ENCODE measurements around the gene CLTCL1.
"Not testable (repeated sequence)": the region's sequence is repeated elsewhere in the genome, so short reads cannot be mapped to it uniquely, and the experiment has no call there.

CLTCL1 gene

GRCh38 chr22:19216579-19216978 lies 74.9 kb downstream of the CLTCL1 start:
- no peak for DNase-seq (ENCODE audit: low spot score)

- no peak for DNase-seq (ENCODE audit: low spot score)
Measured at GRCh38 chr22:19215360-19215759, 76.2 kb downstream of the CLTCL1 start.

- no peak for DNase-seq (ENCODE audit: low spot score)
Measured at GRCh38 chr22:19214078-19214473, 77.4 kb downstream of the CLTCL1 start.

- DNase-seq (ENCODE audit: low spot score): no peak
Measured at GRCh38 chr22:19213442-19214077, 78.0 kb downstream of the CLTCL1 start.

DNA sequence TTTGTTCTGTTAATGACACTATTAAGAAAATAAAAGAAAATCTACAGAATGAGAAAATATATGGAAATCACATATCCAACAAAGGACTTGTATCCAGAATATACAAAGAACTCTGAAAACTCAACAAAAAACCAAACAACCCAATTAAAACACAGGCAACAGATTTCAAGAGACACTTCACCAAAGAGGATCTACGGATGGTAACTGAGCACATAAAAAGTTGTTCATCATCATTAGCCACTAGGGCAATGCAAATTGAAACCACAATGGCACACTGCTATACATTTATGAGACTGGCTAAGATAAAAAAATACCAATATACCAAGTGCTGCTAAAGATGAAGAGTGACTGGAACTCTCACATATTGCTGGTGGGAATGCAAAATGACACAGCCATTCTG lies 78.5 kb downstream of the CLTCL1 start:
- no peak for DNase-seq (ENCODE audit: low spot score)

DNA sequence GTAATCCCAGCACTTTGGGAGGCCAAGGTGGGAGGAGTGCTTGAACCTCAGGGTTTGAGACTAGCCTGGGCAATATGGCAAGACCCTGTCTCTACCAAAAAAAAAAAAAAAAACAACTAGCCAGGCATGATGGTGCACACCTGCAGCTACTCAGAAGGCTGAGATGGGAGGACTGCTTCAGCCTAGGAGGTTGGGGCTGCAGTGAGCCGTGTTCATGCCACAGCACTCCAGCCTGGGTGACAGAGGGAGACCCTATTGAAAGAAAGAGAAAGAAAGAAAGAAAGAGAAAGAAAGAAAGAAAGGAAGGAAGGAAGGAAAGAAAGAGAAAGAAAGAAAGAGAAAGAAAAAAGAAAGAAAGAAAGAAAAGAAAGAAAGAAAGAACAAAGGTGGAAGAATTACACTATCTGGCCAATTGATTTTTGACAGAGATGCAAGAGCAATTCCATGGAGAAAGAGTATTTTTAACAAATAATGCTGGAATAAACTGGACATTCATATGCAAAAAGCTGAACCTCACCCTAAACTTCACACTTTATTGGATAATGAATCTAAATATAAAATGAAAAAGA lies 79.1 kb downstream of the CLTCL1 start:
- DNase-seq (ENCODE audit: low spot score): no peak

- DNase-seq (ENCODE audit: low spot score): no peak
Measured at GRCh38 chr22:19210188-19210587, 81.3 kb downstream of the CLTCL1 start.

- no peak for DNase-seq (ENCODE audit: low spot score)
Measured at GRCh38 chr22:19208287-19208847, 83.2 kb downstream of the CLTCL1 start.

DNA sequence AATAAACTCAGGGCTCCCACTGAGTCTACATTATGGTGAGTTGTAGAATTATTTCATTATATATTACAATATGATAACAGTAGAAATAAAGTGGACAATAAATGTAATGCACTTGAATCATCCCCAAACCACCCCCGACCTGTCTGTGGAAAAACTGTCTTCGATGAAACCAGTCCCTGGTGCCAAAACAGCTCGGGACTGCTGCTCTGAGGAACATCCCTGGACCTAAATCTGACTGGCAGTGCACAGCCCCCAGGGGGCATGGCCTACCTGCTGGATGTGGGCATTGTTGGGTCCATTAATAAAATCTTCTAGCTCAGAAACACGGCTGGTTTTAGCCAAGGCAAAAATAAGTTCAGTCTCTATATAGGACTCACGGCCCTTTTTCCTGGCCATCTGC lies 83.6 kb downstream of the CLTCL1 start:
- DNase-seq (ENCODE audit: low spot score): no peak

DNA sequence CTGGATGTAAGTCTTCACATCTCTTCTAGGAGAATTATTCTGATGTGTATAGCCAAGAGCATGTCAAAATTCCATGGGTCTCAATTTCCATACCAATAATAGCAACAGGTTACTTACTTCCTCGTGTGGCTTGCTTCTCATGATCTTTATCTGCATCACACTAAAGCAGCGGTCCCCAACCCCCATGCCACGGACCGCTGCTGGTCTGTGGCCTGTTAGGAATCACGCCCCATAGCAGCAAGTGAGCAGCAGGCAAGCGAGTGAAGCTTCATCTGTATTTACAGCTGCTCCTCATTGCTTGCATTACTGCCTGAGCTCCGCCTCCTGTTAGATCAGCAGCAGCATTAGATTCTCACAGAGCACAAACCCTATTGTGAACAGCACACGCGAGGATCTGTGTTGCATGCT lies 84.1 kb downstream of the CLTCL1 start:
- DNase-seq (ENCODE audit: low spot score): no peak

DNA sequence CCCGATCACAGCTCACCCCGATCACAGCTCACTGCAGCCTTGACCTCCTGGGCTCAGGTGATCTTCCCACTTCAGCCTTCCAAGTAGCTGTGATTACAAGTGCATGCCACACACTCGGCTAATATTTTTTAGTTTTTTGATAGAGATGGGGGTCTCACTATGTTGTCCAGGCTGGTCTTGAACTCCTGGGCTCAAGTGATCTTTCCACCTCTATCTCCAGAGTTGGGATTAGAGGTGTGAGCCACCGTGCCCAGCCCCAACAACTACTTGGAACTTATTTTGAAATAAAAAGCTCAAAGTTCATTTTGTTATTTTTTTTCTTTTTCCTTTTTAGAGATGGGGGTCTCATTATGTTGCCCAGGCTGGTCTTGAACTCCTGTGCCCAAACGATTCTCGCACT lies 85.2 kb downstream of the CLTCL1 start:
- DNase-seq (ENCODE audit: low spot score): no peak

DNA sequence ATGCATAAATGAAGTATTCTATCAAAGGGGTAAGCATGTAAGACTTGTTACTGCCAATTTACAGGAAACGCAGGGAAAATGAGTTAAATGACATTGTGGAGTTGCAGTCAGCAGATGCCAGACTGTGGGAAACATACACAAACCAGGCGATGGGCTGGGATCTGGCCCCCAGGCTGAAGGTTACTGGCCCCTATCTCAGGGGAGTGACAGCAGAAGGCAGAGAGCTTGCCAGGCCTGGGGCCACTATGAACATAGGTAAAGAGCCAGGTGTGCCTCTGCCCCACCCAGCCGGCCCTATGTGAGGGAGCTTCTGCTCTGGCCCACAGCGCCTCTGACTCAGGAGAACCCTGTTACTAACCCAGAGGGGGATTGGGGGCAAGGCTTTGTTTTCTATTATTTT lies 86.9 kb downstream of the CLTCL1 start:
- DNase-seq (ENCODE audit: low spot score): no peak

DNA sequence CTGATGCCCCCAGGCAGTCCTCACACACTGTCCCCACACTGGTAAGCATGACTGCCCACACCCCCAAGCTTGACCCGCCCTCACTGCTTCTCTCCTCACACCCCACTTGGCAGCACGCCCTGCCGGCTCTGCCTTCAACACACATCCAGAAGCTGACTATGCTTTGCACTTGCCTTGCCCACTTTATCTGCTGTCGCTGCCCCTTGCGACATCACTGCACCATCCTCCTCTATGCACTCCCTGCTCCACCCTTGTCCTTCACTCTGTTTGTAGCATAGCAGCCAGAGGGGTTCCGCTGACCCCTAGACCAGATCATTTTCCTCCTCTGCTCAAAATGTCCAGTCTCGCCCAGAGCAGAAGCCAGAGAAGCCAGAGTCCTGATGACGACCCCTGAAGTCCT lies 87.7 kb downstream of the CLTCL1 start:
- no peak for DNase-seq (ENCODE audit: low spot score)

- DNase-seq (ENCODE audit: low spot score): not testable (repeated sequence)
Measured at GRCh38 chr22:19202799-19203186, 88.7 kb downstream of the CLTCL1 start.

GRCh38 chr22:19201869-19202798 lies 89.4 kb downstream of the CLTCL1 start:
- DNase-seq (ENCODE audit: low spot score): no peak

DNA sequence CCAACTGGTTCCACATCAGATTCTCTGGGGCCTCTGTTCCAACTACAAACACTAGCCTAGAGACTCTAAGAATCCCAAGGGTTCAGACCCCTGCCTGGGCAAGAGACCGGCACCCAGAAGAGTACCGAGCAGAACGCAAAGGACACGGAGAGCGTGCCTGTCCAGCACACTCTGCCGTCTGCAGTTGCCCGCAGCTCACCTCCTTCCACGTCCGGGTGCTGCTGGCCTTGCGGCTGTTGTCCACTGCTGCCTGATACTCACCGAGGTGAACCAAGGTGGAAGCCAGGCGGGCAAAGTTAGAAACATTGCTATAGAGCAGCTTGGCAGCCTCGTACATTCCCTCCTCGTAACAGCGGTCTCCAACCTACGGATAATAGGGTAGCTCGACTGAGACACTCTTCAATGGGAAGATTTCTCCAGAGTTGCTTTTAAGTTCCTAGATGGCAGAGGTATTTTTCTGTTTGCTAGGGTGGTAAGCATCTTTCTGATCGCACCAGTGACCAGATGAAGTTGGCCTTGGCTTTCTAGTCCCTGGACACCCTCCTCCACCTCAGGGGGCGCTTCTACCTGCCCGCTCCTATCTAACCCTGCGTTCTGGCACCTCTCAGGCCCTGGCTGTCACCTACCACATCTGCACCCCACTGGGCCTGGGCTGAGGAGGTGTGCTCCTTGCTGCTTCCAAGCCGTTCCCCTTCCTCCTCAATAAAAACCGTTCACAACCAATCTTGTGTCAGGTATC lies 90.2 kb downstream of the CLTCL1 start:
- no peak for DNase-seq (ENCODE audit: low spot score)

- no peak for DNase-seq (ENCODE audit: low spot score)
Measured at GRCh38 chr22:19199479-19199878, 92.0 kb downstream of the CLTCL1 start.

DNA sequence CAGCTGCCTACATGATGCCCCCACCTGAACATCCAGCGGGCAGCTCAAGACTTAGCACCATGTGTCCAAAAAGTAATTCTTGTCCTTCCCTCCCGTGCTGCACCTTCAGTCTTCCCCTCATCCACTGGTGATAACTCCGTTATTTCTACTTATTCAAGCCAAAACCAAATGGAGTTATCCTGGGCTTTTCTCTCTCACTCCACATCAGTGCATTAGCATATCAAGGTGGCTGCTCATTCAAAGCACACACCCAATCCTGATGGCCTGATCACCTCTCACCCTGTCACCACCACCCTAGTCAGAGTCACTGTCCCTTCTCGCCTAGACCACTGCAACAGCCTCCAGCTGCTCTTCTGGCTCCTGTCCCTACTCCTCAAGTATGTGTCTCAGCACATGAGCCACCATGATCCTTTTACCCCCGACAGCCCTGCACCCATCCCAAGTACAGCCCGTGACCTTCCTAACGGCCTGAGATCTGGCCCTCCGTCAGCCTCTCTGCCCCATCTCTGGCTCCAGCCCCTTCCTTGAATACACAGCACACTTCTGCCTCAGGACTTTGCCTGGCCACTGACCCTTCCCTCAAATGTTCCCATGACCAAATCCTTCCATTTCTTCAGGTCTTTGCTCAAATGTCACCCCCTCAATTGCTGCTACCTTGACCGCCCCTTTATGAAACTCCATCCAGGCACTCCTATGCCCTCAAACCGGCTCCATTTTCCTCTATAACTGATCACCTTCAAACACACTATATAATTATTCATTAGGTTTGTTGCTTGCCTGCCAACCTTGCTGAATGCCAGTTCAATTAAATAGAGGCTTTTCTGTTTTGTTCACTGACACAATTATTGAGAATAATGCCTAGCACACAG lies 93.3 kb downstream of the CLTCL1 start:
- DNase-seq (ENCODE audit: low spot score): no peak

DNA sequence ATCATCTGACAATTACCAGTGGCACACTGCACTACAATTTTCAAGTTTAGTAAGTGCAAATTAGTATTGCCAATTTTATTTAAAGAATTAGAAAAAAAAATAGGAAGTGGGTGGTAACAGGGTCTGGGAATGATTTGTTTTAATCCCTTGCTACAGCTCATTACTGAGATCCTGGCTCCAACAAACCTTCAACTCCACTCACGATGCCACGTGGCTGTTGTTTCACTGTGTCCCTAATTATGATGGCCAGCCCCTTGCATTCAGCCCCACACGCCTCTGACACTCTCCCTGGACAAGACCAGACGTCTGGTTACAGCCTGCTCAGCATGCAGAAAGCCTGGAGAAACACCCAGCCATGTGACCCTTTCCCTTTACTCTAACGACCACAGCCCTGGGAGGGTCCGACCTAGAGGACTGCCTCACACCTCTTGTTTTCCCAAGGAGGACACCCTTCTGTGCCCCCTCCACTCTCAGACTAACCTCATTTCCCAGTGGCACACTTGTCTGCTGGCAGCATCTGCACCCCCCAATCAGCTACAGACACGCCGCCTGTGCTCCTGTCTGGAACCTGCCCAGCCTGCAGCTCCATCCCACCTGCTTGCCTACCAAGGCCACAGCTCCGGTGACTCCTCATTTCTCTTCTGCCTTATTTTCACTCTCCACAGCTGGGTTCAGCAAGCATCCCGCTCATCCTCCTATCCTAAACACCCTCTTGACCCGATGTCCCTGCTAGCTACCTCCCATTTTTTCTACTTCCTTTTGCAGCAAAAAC lies 94.5 kb downstream of the CLTCL1 start:
- DNase-seq (ENCODE audit: low spot score): no peak

Data from HuH-7.5 (cell line).